HG03103 (cell line): ENCODE measurements around the gene TUBGCP5.
A peak's percentile ranks its signal among the peaks of the same experiment; 100 is the strongest.
"Not testable (repeated sequence)": the region's sequence is repeated elsewhere in the genome, so short reads cannot be mapped to it uniquely, and the experiment has no call there.

Source experiments
- ATAC-seq: cut with Tn5 transposase; IDR thresholded peaks from one replicate; pipeline ENCODE4 v1.9.1; 2021; ENCODE audit warnings: low read depth; ENCODE audit not compliant: unreplicated experiment

The TUBGCP5 gene

GRCh38 chr15:23039143-23039916, at the start of gene TUBGCP5:
TUBGCP5 (minus strand) TSS chr15:23039569; CDS start chr15:23039543, 26 bp downstream.
- ATAC-seq, result peak; percentile 95

- ATAC-seq, result no peak
Measured at GRCh38 chr15:23083115-23083514, 43.7 kb upstream of the TUBGCP5 start.

- not testable (repeated sequence) for ATAC-seq
Measured at GRCh38 chr15:23081996-23082737, 42.8 kb upstream of the TUBGCP5 start.

GRCh38 chr15:23081271-23081670, 41.9 kb upstream of the TUBGCP5 start:
- ATAC-seq, result no peak

- no peak for ATAC-seq
Measured at GRCh38 chr15:23079766-23080165, 40.4 kb upstream of the TUBGCP5 start.

GRCh38 chr15:23075927-23076326, 36.6 kb upstream of the TUBGCP5 start:
- no peak for ATAC-seq

- ATAC-seq, result no peak
Measured at GRCh38 chr15:23074684-23075083, 35.3 kb upstream of the TUBGCP5 start.

GRCh38 chr15:23073890-23074646, 34.7 kb upstream of the TUBGCP5 start:
- ATAC-seq, result no peak

GRCh38 chr15:23072633-23073032, 33.3 kb upstream of the TUBGCP5 start:
- ATAC-seq, result no peak

- no peak for ATAC-seq
Measured at GRCh38 chr15:23069496-23070166, 30.3 kb upstream of the TUBGCP5 start.

- no peak for ATAC-seq
Measured at GRCh38 chr15:23067416-23067815, 28.0 kb upstream of the TUBGCP5 start.

- no peak for ATAC-seq
Measured at GRCh38 chr15:23065836-23066235, 26.5 kb upstream of the TUBGCP5 start.

GRCh38 chr15:23064156-23064555, 24.8 kb upstream of the TUBGCP5 start:
- no peak for ATAC-seq

- no peak for ATAC-seq
Measured at GRCh38 chr15:23057707-23058106, 18.3 kb upstream of the TUBGCP5 start.

GRCh38 chr15:23055316-23055715, 15.9 kb upstream of the TUBGCP5 start:
- no peak for ATAC-seq

- no peak for ATAC-seq
Measured at GRCh38 chr15:23052522-23052921, 13.2 kb upstream of the TUBGCP5 start.

GRCh38 chr15:23050708-23051107, 11.3 kb upstream of the TUBGCP5 start:
- ATAC-seq, result no peak

GRCh38 chr15:23049984-23050628, 10.7 kb upstream of the TUBGCP5 start:
- ATAC-seq, result no peak

GRCh38 chr15:23048572-23049282, 9.4 kb upstream of the TUBGCP5 start:
- ATAC-seq, result not testable (repeated sequence)
